Heart right ventricle (tissue), 16 donors: ENCODE measurements around the gene SPTBN5. TPM values are rescaled to one million over a fixed set of nuclear protein-coding genes. Genes with fewer than 3 reads are reported as not detected.

ENCODE experiments used
- ATAC-seq, 8 donors: fragments of 200-7000 bp; cut with Tn5 transposase; one replicate each; pipeline ENCODE4 v1.9.1; 2020; ENCODE audit warnings: mild to moderate bottlenecking in 8 of 8, moderate library complexity in 8 of 8, moderate number of reproducible peaks in 1 of 8
- DNase-seq, 2 donors: peaks; one replicate each; pipeline ENCODE4 v3.0.0-alpha.2; 2020
- H3K27ac ChIP-seq, 10 donors: fragments of 200-600 bp; sonication (generic) in 2 of 10; one replicate each; pipeline versions ENCODE4 v1.5.0 to v1.8.0; 2020 to 2022; ENCODE audit warnings: mild to moderate bottlenecking in 3 of 10
- H3K27me3 ChIP-seq, 7 donors: fragments of 200-600 bp; one replicate each; pipeline ENCODE4 v1.8.0; 2021 to 2022; ENCODE audit warnings: mild to moderate bottlenecking in 2 of 7
- H3K36me3 ChIP-seq, 9 donors: fragments of 200-600 bp; sonication (generic) in 1 of 9; one replicate each; pipeline versions ENCODE4 v1.5.0 to v1.8.0; 2020 to 2022; ENCODE audit warnings: mild to moderate bottlenecking in 2 of 9
- H3K4me1 ChIP-seq, 9 donors: fragments of 200-600 bp; sonication (generic) in 1 of 9; one replicate each; pipeline versions ENCODE4 v1.5.0 to v1.8.0; 2020 to 2022; ENCODE audit warnings: mild to moderate bottlenecking in 4 of 9
- H3K4me3 ChIP-seq, 10 donors: fragments of 200-600 bp; sonication (generic) in 2 of 10; one replicate each; pipeline versions ENCODE4 v1.5.0 to v1.8.0; 2020 to 2022; ENCODE audit warnings: mild to moderate bottlenecking in 7 of 10, moderate library complexity in 2 of 10
- H3K9me3 ChIP-seq, 11 donors: fragments of 200-600 bp in 10 of 11; sonication (generic) in 2 of 11; one replicate each; pipeline versions ENCODE4 v1.5.0 to v1.8.0; 2013 to 2022; ENCODE audit warnings: mild to moderate bottlenecking in 2 of 11, control low read depth in 1 of 11, moderate library complexity in 1 of 11
- WGBS, 2 donors: extraction: QIAGEN DNeasy Blood & Tissue Kit; methylation state at CpG; one replicate each; pipeline ENCODE4 v1.1.7; 2013; ENCODE audit warnings: inconsistent platforms in 1 of 2; 5-methylcytosine and 5-hydroxymethylcytosine counted together
- intact Hi-C, 10 donors: fragments of 100-400 bp; cut with DNase I; formaldehyde crosslinking; loops; one replicate each; pipeline versions ENCODE4 v1.11.1 to v1.14.2; 2022
- polyA plus RNA-seq, 2 donors: library from polyadenylated mRNA; stranded (reverse); fragments of 200-250 nt; gene quantifications; one replicate each; pipeline ENCODE4 v1.2.3, GENCODE V29; 2013
- total RNA-seq, 10 donors: library from RNA; stranded (reverse); fragmentation: NEBNext Ultra II Directional in 3 of 10; extraction: Animal tissue kit (Norgen Biotek cat#: 25700) in 3 of 10; gene quantifications; one replicate each; pipeline versions ENCODE4 v1.2.1 to v1.2.4, GENCODE V29; 2021 to 2023
- TF ChIP-seq, protein P1 (sequence below), 9 donors: fragments of 200-600 bp; sonication (generic) in 2 of 9; IDR thresholded peaks; one replicate each; pipeline versions ENCODE4 v1.5.0 to v1.8.0; 2021 to 2022; ENCODE audit warnings: antibody characterized with exemption in 9 of 9, mild to moderate bottlenecking in 5 of 9, moderate library complexity in 1 of 9
- donor health status: Arrhythmogenic right ventricular cardiomyopathy.
- donor health status: ischemic (EF 13 %, LVEDD 7.1; RV severe dilation, severe dysfunction).
- donor health status: healthy with polysubstance abuse.
- donor health status: DM: no; HTN: yes; CAD: no.
- donor health status: DM: no; HTN: no; CAD: no.
- donor health status: ischemic (EF 25% LVEDD 6.9; RV normal size, moderate dysfunction).
- donor health status: ischemic (EF 25% LVEDD 5.7; RV mildly dilated, moderate dysfunction).
- donor health status: healthy.
- donor health status: DM: yes; HTN: yes; CAD: no.
- donor health status: Ischemic cardiomyopathy.
- donor health status: ischemic (EF 35%, LVEDD 5.7; RV mildly dilated, moderate dysfunction).
- donor health status: nonischemic (EF 11% LVEDD 7.7; RV severe dilation, severe dysfunction).
- donor health status: DM: yes; HTN: yes; CAD: no.
- donor health status: PGD.
- donor health status: ischemic (EF 29% LVEDD 5.4; RV normal size, mild dysfunction).
- donor health status: nonischemic (EF 23%, LVEDD 6.1; RV moderate dilation, normal function).

SPTBN5 gene
- total and polyA plus RNA-seq, 12 donors: 0.94 to 8.7 (median 2.4) TPM

GRCh38 chr15:41894791-41895463 lies 1.1 kb upstream of the SPTBN5 start:
- TF ChIP-seq, protein P1, sequence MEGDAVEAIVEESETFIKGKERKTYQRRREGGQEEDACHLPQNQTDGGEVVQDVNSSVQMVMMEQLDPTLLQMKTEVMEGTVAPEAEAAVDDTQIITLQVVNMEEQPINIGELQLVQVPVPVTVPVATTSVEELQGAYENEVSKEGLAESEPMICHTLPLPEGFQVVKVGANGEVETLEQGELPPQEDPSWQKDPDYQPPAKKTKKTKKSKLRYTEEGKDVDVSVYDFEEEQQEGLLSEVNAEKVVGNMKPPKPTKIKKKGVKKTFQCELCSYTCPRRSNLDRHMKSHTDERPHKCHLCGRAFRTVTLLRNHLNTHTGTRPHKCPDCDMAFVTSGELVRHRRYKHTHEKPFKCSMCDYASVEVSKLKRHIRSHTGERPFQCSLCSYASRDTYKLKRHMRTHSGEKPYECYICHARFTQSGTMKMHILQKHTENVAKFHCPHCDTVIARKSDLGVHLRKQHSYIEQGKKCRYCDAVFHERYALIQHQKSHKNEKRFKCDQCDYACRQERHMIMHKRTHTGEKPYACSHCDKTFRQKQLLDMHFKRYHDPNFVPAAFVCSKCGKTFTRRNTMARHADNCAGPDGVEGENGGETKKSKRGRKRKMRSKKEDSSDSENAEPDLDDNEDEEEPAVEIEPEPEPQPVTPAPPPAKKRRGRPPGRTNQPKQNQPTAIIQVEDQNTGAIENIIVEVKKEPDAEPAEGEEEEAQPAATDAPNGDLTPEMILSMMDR (IDR thresholded peaks at IDR 0.05): peak in 5 of 9 donors; percentile 17 to 52 (median 40)
- Histone ChIP-seq H3K36me3 (peaks cover 0 to 38% (median 24%) of the 10 kb centered on the region in 9 donors), H3K27me3 (no peaks in the 10 kb centered on the region), H3K4me1 (peaks cover 19 to 43% (median 30%) of the 10 kb centered on the region in 9 donors), H3K9me3 (no peaks in the 10 kb centered on the region), H3K4me3 (peak overlapping the region in 9 of 10 donors; percentile 26 to 55 (median 51)), H3K27ac (peak overlapping the region; percentile 77 to 93 (median 86))
- DNase-seq (peak; percentile 82 to 86), ATAC-seq (peak; percentile 74 to 92 (median 88))
- WGBS, 2 donors: 5% methylated on average over 23 to 24 of the region's 24 CpGs
- intact Hi-C loops: loop anchor here in 4 of 10 donors (5.0 to 10.0 kb wide), 5 partner anchors 58 to 123 kb away; partner anchors contain the start of genes MAPKBP1 (in 2 of the 4), JMJD7 (in 1 of the 4) and PLA2G4B (in 1 of the 4)

DNA sequence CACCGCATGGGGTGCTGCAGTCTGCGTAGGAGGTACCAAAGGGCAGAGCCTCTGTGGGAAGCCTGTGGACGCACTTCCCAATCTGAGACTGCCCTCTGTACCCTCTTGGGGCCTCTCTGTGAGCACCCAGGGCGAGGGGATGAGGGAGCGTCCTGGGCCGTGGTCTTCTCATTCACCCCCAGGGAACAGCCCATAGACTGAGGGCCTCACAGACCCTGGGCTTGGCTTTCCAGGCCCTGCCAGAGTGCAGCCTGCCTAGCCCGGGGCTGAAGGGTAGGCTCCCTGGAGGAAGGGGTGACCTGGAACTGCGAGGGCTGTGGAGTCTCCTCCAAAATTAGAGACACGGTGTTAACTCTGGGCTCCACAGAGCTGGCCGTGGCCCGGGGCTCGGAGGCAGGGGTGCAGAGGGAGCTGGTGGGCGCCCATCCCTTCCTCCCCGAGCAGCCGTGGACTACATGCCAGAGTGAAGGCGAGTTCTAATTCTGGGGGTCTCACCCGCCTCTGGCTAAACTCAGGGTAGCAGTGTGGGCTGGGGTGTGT lies 468 bp upstream of the SPTBN5 start:
- Histone ChIP-seq H3K27ac (peak overlapping the region; percentile 77 to 93 (median 86)), H3K9me3 (no peaks in the 10 kb centered on the region), H3K4me1 (peaks cover 19 to 39% (median 30%) of the 10 kb centered on the region in 9 donors), H3K27me3 (no peaks in the 10 kb centered on the region), H3K4me3 (peak overlapping the region in 9 of 10 donors; percentile 26 to 55 (median 51)), H3K36me3 (peaks cover 0 to 32% (median 20%) of the 10 kb centered on the region in 9 donors)
- DNase-seq (no peak), ATAC-seq (peak in 7 of 8 donors; percentile 0 to 12 (median 4))
- TF ChIP-seq, protein P1 (IDR thresholded peaks at IDR 0.05): no peak
- WGBS, 2 donors: 37 to 41% methylated on average over 16 to 17 of the region's 17 CpGs
- intact Hi-C loops: loop anchor here in 3 of 10 donors (5.0 to 10.0 kb wide), 4 partner anchors 62 to 122 kb away; partner anchors contain the start of genes MAPKBP1 (in 2 of the 3) and JMJD7 (in 1 of the 3)

GRCh38 chr15:41892621-41893421 lies 1.0 kb downstream of the SPTBN5 start:
- peak overlapping the region; percentile 22 to 55 (median 48) for H3K4me3 ChIP-seq
- no peaks in the 10 kb centered on the region for H3K9me3 ChIP-seq
- intact Hi-C loops: loop anchor here in 3 of 10 donors (5.0 to 10.0 kb wide), 4 partner anchors 61 to 121 kb away; partner anchors contain the start of genes MAPKBP1 (in 2 of the 3) and JMJD7 (in 1 of the 3)
- DNase-seq (peak; percentile 80 to 84), ATAC-seq (peak; percentile 63 to 89 (median 76))
- H3K4me1 ChIP-seq: peaks cover 19 to 39% (median 30%) of the 10 kb centered on the region in 9 donors
- WGBS, 2 donors: 48 to 66% methylated on average over 22 of the region's 22 CpGs
- H3K36me3 ChIP-seq: peaks cover 0 to 17% (median 7%) of the 10 kb centered on the region in 9 donors
- H3K27me3 ChIP-seq: no peaks in the 10 kb centered on the region
- peak overlapping the region; percentile 74 to 93 (median 90) for H3K27ac ChIP-seq
- TF ChIP-seq, protein P1 (IDR thresholded peaks at IDR 0.05): no peak
